ENCODE results near the gene THSD1. TPM values are rescaled to one million over a fixed set of nuclear protein-coding genes. Genes with fewer than 3 reads are reported as not detected.
A peak's percentile ranks its signal among the peaks of the same experiment; 100 is the strongest.

Gene THSD1
- total and polyA plus RNA-seq, 2 donors (not counting 1 experiment from before 2014, with no cell fraction given) = 0.34 to 0.58 TPM

GRCh38 chr13:52406629-52407028 is 657 bp upstream of the THSD1 start:
- Histone ChIP-seq H2AFZ (ENCODE audit: insufficient read depth, low read depth, low read length, poor library complexity, severe bottlenecking) (peak overlapping the region; percentile 72), H3K27me3 (replicated peaks in 1 of 4; ENCODE audit: control extremely low read depth in 1 of 4, control insufficient read depth in 3 of 4, insufficient read depth in 4 of 4, low read length in 3 of 4) (peaks cover 0 to 20% (median 8%) of the 10 kb centered on the region in 4 experiments), H3K4me2 (replicated peaks; ENCODE audit: low read depth, low read length, poor library complexity, severe bottlenecking) (peak overlapping the region; percentile 90), H4K20me1 (ENCODE audit: control insufficient read depth, insufficient read depth, low read length, poor library complexity, severe bottlenecking) (no peaks in the 10 kb centered on the region), H3K27ac (ENCODE audit: low read length in 2 of 2) (no peak overlapping the region), H3K4me1 (ENCODE audit: control insufficient read depth in 2 of 2, insufficient read depth in 2 of 2, low read length in 2 of 2) (peaks cover 23 to 24% of the 10 kb centered on the region in 2 donors), H3K4me3 (ENCODE audit: control extremely low read depth in 1 of 5, extremely low read depth in 1 of 5, insufficient read depth in 1 of 5, low read depth in 2 of 5, low read length in 4 of 5) (no peak overlapping the region), H3K9me3 (ENCODE audit: control extremely low read depth in 1 of 3, control insufficient read depth in 2 of 3, insufficient read depth in 1 of 3, low read length in 2 of 3) (peaks cover 0 to 4% (median 0%) of the 10 kb centered on the region in 3 donors), H3K79me2 (ENCODE audit: control insufficient read depth, insufficient read depth, low read length) (no peaks in the 10 kb centered on the region), H3K36me3 (replicated peaks in 1 of 2; ENCODE audit: control extremely low read depth in 1 of 2, control insufficient read depth in 1 of 2, extremely low read depth in 1 of 2, insufficient read depth in 2 of 2, low read length in 1 of 2) (peaks cover 4% of the 10 kb centered on the region in 2 experiments), H3K9ac (ENCODE audit: low read length) (no peak overlapping the region)
- peaks cover 23% of the 10 kb centered on the region for H3K27me3 Mint-ChIP-seq
- peaks cover 22% of the 10 kb centered on the region for H3K4me1 Mint-ChIP-seq
- DNase-seq (no peak), ATAC-seq (ENCODE audit: low read depth) (no peak)
- no peaks in the 10 kb centered on the region for H3K9me3 Mint-ChIP-seq (ENCODE audit: insufficient read depth)
- no peak overlapping the region for H3K27ac Mint-ChIP-seq
- H3K4me3 Mint-ChIP-seq = peak overlapping the region; percentile 66
- 100% methylated on average over 1 of the region's 4 CpGs for WGBS (ENCODE audit: insufficient coverage)
- intact Hi-C loops (cut with micrococcal nuclease) = no loop called here
- ChIA-PET POLR2A (no interaction called here), CTCF (no interaction called here)
- TF ChIP-seq EZH2 (IDR thresholded peaks at IDR 0.05; ENCODE audit: borderline replicate concordance, insufficient read depth, low read depth, low read length, poor library complexity, severe bottlenecking) (no peak), CTCF (IDR thresholded peaks at IDR 0.05) (no peak)

GRCh38 chr13:52405369-52405766 is 604 bp downstream of the THSD1 start:
- intact Hi-C loops (cut with micrococcal nuclease) = no loop called here
- Histone ChIP-seq H3K79me2 (ENCODE audit: control insufficient read depth, insufficient read depth, low read length) (no peaks in the 10 kb centered on the region), H3K27ac (ENCODE audit: low read length in 2 of 2) (no peak overlapping the region), H3K36me3 (replicated peaks in 1 of 2; ENCODE audit: control extremely low read depth in 1 of 2, control insufficient read depth in 1 of 2, extremely low read depth in 1 of 2, insufficient read depth in 2 of 2, low read length in 1 of 2) (no peaks in the 10 kb centered on the region), H3K4me1 (ENCODE audit: control insufficient read depth in 2 of 2, insufficient read depth in 2 of 2, low read length in 2 of 2) (peaks cover 23 to 24% of the 10 kb centered on the region in 2 donors), H3K4me2 (replicated peaks; ENCODE audit: low read depth, low read length, poor library complexity, severe bottlenecking) (peak overlapping the region; percentile 90), H3K9ac (ENCODE audit: low read length) (peak overlapping the region; percentile 68), H3K4me3 (ENCODE audit: control extremely low read depth in 1 of 5, extremely low read depth in 1 of 5, insufficient read depth in 1 of 5, low read depth in 2 of 5, low read length in 4 of 5) (peak overlapping the region; percentile 35 to 67 (median 52)), H3K9me3 (ENCODE audit: control extremely low read depth in 1 of 3, control insufficient read depth in 2 of 3, insufficient read depth in 1 of 3, low read length in 2 of 3) (peaks cover 0 to 4% (median 0%) of the 10 kb centered on the region in 3 donors), H2AFZ (ENCODE audit: insufficient read depth, low read depth, low read length, poor library complexity, severe bottlenecking) (peak overlapping the region; percentile 72), H4K20me1 (ENCODE audit: control insufficient read depth, insufficient read depth, low read length, poor library complexity, severe bottlenecking) (no peaks in the 10 kb centered on the region), H3K27me3 (replicated peaks in 1 of 4; ENCODE audit: control extremely low read depth in 1 of 4, control insufficient read depth in 3 of 4, insufficient read depth in 4 of 4, low read length in 3 of 4) (peaks cover 0 to 20% (median 8%) of the 10 kb centered on the region in 4 experiments)
- ATAC-seq (ENCODE audit: low read depth) = no peak
- ChIA-PET CTCF (no interaction called here), POLR2A (no interaction called here)
- Mint-ChIP-seq H3K4me1 (peaks cover 22% of the 10 kb centered on the region), H3K9me3 (ENCODE audit: insufficient read depth) (no peaks in the 10 kb centered on the region), H3K4me3 (peak overlapping the region; percentile 81), H3K27ac (no peak overlapping the region), H3K27me3 (peaks cover 24% of the 10 kb centered on the region)
- WGBS (ENCODE audit: insufficient coverage) = 0% methylated on average over 2 of the region's 14 CpGs
- DNase-seq = peak; percentile 7
- TF ChIP-seq CTCF (IDR thresholded peaks at IDR 0.05) = no peak
- TF ChIP-seq EZH2 (IDR thresholded peaks at IDR 0.05; ENCODE audit: borderline replicate concordance, insufficient read depth, low read depth, low read length, poor library complexity, severe bottlenecking) = no peak

All from B cell (primary cell).